NCI-H1092 treated with DMSO at 0.1 percent for 48 hours (cell line): ENCODE results near the gene FGB.
"Not testable (repeated sequence)": the region's sequence is repeated elsewhere in the genome, so short reads cannot be mapped to it uniquely, and the experiment has no call there.

Experiments used
- DNase-seq: peaks from one replicate; lab custom pipeline; 2025; lab: John Stamatoyannopoulos, UW

FGB gene

DNA sequence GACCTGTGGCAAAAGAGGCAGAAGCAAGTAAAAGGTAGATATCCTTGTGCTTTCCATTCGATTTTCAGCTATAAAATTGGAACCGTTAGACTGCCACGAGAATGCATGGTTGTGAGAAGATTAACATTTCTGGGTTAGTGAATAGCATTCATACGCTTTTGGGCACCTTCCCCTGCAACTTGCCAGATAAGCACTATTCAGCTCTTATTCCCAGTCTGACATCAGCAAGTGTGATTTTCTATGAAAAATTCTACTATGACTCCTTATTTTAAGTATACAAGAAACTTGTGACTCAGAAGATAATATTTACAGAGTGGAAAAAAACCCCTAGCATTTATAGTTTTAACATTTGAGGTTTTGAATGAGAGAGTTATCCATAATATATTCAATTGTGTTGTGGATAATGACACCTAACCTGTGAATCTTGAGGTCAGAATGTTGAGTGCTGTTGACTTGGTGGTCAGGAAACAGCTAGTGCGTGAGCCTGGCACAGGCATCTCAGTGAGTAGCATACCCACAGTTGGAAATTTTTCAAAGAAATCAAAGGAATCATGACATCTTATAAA is 3.9 kb downstream of the FGB start:
- no peak for DNase-seq

DNA sequence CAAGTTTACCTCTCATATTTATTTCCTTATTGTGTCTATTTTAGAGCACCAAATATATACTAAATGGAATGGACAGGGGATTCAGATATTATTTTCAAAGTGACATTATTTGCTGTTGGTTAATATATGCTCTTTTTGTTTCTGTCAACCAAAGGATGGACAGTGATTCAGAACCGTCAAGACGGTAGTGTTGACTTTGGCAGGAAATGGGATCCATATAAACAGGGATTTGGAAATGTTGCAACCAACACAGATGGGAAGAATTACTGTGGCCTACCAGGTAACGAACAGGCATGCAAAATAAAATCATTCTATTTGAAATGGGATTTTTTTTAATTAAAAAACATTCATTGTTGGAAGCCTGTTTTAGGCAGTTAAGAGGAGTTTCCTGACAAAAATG is 6.2 kb downstream of the FGB start:
- DNase-seq: no peak

DNA sequence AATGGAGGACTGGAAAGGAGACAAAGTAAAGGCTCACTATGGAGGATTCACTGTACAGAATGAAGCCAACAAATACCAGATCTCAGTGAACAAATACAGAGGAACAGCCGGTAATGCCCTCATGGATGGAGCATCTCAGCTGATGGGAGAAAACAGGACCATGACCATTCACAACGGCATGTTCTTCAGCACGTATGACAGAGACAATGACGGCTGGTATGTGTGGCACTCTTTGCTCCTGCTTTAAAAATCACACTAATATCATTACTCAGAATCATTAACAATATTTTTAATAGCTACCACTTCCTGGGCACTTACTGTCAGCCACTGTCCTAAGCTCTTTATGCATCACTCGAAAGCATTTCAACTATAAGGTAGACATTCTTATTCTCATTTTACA is 6.8 kb downstream of the FGB start:
- no peak for DNase-seq

DNA sequence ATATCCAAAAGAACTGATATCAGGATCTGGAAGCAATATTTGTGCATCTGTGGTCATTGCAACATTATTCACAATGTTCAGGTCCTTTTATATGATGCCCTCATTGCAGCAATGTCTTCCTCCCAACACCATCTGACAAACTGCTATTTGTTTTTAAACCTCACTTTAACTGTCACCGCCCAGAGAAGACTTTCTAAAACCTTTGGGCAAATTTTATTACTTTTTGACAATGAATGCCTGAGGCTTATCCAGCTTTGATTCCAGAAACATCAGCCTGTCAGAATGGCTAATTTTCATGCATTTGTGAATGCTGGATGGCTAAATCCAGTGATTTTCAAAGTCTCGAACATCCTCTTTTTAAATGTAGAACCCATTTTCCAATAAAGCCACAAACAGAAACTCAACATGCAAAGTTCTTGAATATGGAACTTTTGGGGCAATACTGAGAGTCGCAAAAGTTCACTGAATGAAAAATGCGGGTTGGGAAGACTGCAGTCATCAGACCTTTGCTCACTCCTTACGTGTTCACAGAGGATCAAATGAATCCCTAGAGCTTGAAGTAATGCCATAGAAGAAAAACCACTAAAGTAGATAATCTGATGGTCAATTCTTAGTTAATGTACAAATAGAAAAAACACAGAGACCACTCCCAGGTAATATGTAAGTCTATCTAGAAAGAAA is 10.5 kb downstream of the FGB start:
- DNase-seq: no peak

DNA sequence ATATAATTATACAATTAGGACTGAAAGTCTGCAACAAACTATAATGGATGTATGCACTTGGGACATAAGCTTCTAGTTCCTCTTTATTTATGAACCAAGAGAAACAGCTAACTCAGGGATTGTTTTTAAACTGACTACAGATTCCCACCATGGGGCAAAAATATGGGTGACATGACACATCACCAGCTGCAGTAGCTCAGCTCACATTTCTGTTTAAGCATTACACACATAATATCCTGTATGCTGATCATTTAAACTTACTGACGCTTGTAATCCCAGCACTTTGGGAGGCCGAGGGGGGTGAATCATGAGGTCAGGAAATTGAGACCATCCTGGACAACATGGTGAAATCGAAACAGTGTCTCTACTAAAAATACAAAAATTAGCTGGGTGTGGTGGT is 11.5 kb downstream of the FGB start:
- DNase-seq: no peak

DNA sequence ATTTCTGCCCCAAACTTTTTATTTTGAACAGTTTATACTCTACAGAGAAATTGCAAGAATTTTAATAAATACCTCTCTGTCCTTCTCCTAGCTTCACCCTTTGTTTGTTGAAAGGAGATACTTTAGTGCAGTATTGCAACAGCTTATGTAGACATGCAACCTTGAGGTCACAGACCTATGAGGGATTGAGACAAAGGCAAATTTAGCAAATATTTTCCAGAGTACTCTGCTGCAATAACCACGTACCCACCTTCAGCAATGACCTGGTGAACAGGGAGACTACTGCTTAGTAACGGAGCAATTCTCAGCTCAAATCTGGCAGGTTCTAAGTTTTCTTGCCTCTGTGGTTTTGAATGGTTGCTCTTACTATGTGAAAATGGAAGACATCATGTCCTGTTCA is 14.5 kb downstream of the FGB start:
- no peak for DNase-seq

DNA sequence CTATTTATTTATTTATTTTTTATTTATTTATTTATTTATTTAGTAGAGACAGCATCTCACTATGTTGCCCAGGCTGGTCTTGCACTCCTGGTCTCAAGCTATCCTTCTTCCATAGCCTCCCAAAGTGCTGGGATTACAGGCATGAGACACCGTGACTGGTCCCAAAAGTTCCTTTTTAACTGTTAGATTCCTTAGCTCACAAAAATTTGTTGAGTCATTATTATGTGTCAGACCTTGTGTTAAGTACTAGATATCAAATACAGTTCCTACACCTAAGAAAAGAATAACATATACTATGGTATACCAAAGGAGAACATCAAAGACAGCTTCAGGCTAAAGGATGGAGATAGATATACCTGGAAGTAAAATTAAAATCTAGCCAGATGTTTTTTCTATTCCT is 16.1 kb downstream of the FGB start:
- no peak for DNase-seq

DNA sequence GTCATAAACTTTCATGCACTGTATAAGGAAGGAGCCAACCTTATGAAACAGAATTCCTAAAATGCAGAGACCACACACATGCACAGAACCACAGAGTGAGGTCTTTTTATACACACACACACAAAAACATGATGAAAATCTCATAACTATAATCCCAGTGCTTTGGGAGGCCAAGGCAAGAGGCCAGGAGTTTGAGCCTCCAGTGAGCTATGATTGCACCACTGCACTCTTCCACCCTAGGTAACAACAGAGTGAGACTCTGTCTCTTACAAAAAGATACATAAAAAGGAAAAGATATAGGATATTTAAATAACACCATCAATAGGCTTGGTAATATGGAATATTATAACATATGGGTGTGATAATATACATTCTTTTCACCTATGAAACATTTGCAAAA is 17.1 kb downstream of the FGB start:
- DNase-seq: no peak

DNA sequence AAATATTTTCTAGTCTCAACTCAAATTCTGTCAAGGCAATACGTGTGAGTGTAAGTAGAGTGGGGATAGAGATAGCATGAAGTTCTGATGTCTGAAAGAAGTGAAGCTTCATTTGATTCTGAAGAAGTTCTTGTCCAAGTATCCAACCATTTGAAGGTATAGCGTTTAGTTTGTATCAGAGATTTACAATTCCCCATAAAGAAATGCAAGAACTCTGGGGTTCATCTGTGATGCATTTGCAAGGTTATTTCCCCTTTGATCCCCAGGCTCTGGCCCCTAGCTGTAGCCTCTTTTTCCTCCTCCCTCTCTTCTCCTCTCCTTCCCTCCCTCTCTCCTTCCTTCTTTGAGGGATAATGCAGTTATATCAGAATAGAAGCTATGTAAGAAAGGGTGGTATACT is 19.9 kb downstream of the FGB start:
- DNase-seq: no peak

DNA sequence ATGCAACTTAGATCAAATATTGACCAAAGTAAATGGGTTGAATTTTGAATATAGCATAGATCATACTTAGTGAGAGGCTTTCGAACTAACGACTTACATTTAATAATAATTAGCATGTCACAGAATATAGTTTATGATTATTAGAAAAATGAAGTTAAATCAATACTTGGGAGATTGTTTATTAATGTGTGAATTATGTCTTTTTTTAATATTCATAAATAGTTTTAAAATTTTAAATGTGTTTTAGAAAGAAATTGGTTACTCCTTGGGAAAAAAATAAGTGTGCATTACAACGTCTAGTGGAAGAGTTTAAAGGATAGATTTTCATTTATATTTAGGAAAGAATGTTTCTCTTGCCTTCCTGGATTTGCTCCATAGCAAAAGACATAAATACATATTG is 20.4 kb downstream of the FGB start:
- no peak for DNase-seq

DNA sequence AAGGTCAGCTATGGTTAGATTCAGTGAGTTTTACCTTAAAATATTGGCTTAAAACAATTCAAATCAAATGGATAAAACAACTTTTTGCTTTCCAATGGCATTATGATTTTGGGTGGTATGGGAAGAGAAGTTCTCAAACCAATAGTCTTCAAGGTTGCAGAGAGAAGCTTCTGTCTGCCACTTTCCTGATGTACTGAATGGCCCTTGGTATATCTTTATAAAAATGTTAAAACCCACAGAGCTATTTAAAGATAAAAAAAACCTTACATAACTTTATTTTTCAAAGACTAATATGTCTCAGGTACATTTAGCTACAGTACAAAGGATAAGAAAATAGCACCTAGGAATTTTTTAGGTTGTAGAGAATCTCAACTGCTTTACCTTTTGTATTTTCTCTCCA is 20.9 kb downstream of the FGB start:
- DNase-seq: no peak

DNA sequence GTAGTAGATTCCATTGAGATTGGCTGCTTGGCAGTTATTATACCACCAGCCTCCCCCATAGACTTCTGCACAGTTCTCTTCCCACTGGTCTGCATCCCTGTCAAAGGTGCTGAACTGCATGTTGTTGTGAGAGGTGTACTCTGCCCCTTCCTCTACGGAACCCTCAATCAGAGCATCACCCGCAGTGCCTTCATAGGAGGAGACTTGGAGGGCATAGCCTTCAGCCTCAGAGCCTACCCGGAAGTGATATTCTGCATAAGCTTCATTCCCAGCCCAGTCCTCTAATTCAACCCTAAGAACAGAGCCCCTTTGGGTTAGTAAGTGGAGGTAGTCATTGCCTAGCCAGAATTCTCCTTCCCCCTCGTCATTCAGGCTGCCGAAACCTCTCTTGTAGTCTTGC is 21.4 kb downstream of the FGB start:
- DNase-seq: no peak

DNA sequence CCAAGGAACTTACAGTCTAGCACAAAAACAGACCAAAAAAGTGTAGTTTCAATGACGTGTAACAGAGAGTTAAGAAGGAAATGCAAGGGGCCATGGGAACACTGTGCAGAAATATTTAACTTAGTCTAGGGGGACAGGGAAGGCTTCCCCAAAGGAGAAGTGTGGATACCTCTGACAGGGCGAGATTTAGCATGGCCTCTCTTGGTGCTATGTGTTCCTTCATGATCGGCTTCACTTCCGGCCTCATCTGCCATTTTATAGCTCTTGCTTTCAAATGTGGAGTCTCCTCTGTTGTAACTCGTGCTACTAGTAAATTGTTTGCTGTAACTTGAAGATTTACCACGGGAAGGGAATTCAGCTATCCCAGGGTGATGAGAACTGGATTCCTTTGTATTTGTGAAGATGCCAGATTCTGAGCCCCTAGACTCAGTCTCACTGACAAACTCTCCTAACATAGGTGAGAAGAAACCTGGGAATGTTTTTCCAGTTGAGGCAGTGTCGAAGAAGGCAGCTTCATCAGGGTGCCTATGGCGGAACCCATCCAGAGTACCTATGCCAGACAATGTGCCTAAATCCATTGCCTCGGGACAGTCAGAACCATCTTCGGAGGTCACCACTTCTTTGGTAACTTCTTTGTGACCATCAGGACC is 22.7 kb downstream of the FGB start:
- no peak for DNase-seq

DNA sequence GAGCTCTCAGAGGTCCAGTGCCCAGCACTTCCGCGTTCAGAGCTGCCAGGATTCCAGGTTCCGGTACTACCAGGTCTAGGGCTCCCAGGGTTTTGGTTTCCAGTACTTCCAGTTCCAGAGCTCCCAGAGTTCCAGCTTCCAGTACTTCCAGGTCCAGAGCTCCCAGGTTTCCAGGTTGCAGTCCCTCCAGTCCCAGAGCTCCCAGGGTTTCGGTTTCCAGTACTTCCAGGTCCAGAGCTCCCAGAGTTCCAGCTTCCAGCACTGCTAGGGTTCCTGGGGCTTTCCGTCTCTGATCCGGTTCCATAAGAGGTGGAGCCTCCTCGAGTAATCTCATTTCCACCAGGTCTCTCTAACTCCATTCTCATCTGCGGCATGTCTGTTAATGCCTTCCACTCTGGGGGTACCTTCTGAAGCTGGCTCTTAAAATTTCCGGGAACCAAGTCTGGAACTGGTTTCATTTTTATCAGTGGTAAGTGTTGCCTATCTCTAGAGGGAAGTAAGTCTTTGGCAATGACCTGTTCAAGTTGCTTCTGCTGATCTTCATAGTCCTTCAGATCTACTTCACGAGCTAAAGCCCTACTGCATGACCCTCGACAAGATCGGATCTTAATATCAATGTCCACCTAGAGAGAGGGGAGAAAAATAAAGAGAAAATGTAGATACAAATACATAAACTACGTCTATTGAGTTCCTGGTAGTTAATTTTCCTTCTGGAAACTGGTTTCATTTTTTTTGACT is 23.7 kb downstream of the FGB start:
- no peak for DNase-seq

DNA sequence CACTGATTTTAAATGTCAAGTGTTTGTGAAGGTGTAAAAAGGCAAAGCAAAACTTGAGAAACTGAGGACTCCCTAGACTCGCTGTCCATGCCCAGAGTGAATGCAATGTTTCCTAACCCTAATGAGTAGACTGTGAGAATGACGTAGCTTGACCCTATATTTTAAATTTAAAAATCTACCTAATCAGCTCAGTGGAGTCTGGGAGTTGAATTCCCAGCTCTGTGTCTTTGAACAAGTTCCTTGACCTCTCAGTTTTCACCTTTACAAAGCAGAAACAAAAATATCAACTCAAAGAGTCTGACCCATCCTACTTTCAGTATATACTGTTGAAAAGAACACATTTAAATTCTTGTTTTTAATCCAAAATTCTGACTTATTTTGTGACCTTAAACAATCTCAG is 25.4 kb downstream of the FGB start:
- no peak for DNase-seq

DNA sequence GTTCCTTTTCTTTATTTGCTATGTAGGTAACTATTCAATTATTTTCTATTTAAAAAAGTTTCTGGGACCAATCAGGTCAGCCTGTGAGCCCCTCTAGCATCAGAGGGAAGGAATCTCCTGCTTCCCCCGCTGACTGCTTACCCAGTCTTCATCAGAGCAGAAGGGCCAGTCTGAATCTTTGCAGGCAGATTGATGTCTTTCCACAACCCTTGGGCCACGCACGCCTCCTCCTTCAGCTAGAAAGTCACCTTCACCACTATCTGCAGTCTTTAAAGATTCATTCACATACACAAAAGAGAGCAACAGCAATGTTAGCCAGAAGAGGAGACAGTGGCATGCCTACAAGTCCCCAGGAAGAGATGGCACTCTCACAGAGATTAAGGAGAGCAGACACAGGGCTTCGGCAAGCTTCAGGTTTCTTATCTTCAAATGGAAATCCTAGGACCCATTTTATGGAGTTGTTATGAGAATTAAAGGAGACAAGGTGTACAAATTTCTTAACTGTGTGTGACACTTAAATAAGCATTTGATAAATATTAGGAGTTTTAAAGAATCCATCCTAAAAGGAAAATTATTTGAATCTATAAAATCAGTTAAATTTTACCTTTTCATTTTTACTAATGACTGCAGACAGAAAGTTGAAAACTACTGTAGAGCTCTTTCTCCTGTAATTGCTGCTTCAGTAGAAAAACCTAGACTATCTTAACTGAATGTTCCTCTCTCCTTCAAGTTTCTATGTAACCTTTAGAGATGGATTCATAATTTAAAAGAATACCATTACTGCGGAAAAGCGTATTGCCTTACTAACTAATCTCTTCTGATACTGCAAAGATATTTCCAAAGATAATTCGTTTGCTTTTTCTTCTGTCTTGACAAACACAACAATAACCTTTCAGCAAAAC is 26.7 kb downstream of the FGB start:
- DNase-seq: no peak

DNA sequence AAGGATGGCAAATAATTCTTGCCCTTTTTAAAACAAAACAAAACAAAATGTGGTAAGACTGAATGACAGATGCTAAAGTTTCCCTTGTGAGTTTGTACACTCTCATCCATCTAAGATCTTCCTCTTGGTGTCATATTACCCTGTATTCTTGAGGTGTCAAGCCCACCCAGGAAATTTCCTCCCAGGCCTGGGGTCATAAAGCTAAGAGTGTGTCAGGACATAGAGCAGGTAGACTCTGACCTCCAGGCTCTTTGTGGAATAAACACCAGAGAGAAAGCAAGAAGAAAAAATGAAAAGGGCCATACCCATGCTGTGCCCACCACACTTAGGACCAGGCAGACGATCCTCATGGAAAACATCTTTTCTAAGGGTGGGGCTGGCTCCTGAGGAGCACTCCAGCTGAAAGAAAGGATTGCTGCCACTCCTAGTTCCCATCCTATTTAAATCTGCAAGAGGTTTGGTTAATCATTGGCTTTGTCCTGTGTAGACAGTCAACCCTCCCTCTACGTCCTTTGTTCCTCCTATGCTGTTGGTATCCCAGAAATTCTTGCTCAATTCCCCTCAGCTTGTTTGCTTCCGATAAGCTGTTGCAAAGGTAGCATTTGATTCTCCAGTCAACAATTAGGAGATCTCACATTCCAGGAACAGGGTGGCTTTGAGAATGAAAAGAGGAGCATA is 27.7 kb downstream of the FGB start, which contains the start of gene FGA:
FGA (minus strand) TSS at position 414 of the 678 bp plus-strand sequence; CDS start at position 359, 55 bp downstream.
- no peak for DNase-seq

DNA sequence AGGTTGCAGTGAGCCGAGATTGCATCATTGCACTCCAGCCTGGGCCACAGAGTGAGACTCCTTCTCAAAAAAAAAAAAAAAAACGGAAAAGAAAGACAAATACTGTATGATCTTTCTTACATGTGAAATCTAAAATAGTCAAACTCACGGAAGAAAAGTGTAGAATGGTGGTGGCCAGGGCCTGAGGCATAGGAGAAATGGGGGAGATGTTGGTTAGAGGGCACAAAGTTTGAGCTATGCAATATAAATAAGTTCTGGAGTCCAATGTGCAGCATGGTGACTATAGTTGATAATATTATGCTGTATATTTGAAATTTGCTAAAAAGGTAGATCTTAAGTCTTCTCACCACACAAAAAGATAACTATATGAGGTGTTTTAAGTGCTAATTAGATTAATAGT is 29.1 kb downstream of the FGB start:
- DNase-seq: no peak

DNA sequence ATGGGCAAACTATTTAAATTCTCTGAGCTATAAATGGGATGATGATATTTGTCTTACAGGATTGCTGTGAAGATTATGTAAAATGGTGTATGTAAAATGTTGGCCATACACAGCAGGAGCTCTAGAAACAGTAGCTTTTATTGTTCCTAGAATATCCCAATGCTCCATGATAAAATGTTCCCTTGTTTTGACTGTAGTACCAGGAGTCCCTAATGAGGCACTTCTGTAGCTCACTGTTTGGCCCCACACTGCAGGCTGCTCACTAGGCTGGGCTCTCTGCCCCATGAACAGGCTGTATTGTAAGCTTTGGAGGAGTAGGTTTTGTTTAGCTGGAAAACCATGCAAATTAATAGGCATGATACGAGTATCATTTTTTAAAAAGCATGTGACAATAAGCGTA is 31.1 kb downstream of the FGB start:
- no peak for DNase-seq

DNA sequence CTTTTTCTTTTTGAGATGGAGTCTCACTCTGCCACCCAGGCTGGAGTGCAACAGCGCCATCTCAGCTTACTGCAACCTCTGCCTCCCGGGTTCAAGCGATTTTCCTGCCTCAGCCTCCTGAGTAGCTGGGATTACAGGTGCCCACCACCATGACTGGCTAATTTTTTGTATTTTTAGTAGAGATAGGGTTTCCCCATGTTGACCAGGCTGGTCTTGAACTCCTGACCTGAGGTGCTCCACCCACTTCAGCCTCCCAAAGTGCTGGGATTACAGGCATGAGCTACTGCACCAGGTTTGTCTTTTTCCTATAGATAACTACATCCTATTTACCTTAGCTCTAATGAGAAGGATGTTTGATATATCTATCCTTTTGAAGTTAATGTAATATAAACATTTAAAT is 31.5 kb downstream of the FGB start:
- DNase-seq: not testable (repeated sequence)

DNA sequence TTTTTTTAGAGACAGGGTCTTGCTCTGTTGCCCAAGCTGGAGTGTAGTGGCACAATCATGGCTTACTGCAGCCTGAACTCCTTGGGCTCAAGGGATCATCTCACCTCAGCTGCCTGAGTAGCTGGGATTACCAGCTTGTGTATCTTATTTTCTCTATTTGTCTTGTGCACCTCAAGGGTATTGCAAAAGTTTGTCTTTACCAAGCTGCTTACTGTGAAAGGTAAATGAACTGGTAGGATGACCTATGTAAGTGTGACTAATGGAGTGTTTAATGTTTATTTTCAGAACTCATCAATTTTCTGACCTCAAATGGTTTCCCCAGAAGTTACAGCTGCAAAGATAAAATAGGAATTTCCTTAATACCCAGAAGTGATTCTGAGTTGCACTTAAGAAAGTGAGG is 33.0 kb downstream of the FGB start:
- no peak for DNase-seq
